Measurements from ENCODE around the gene NADSYN1. TPM values are rescaled to one million over a fixed set of nuclear protein-coding genes. Genes with fewer than 3 reads are reported as not detected.
A peak's percentile ranks its signal among the peaks of the same experiment; 100 is the strongest.
"Not testable (repeated sequence)": the region's sequence is repeated elsewhere in the genome, so short reads cannot be mapped to it uniquely, and the experiment has no call there.

NADSYN1 gene
- total RNA-seq, 3 donors from 2014 or later: 112 to 210 (median 141) TPM

GRCh38 chr11:71410363-71410966, 42.5 kb upstream of the NADSYN1 start:
- no peaks in the 10 kb centered on the region for H3K36me3 ChIP-seq (ENCODE audit: low read depth)
- no peaks in the 10 kb centered on the region for H3K9me3 ChIP-seq
- ATAC-seq (no peak), DNase-seq (no peak)
- TF ChIP-seq CTCF (IDR thresholded peaks at IDR 0.05): no peak
- no peaks in the 10 kb centered on the region for H3K4me1 ChIP-seq (ENCODE audit: low read depth)
- no peak overlapping the region for H3K4me3 ChIP-seq
- intact Hi-C loops (cut with DNase I, micrococcal nuclease): no loop called here

GRCh38 chr11:71414645-71415044, 38.4 kb upstream of the NADSYN1 start:
- ATAC-seq: no peak
- Histone ChIP-seq H3K36me3 (ENCODE audit: low read depth) (no peaks in the 10 kb centered on the region), H3K9me3 (no peaks in the 10 kb centered on the region), H3K4me1 (ENCODE audit: low read depth) (no peaks in the 10 kb centered on the region), H3K4me3 (no peak overlapping the region)
- no peak for DNase-seq
- intact Hi-C loops (cut with DNase I, micrococcal nuclease): no loop called here
- TF ChIP-seq CTCF (IDR thresholded peaks at IDR 0.05): no peak

- no peaks in the 10 kb centered on the region for H3K9me3 ChIP-seq
- ATAC-seq (peak; percentile 64), DNase-seq (no peak)
- H3K36me3 ChIP-seq (ENCODE audit: low read depth): no peaks in the 10 kb centered on the region
- no peak overlapping the region for H3K4me3 ChIP-seq
- intact Hi-C loops (cut with DNase I, micrococcal nuclease): no loop called here
- H3K4me1 ChIP-seq (ENCODE audit: low read depth): no peaks in the 10 kb centered on the region
- no peak for TF ChIP-seq CTCF (IDR thresholded peaks at IDR 0.05)
Observed at GRCh38 chr11:71418643-71419042, 34.4 kb upstream of the NADSYN1 start.

- DNase-seq (peak in 2 of 3 donors; percentile 51 to 64), ATAC-seq (peak; percentile 86)
Observed at GRCh38 chr11:71420455-71421241, 32.4 kb upstream of the NADSYN1 start.

GRCh38 chr11:71421392-71421950, 31.5 kb upstream of the NADSYN1 start:
- ATAC-seq: no peak
- Histone ChIP-seq H3K4me3 (no peak overlapping the region), H3K4me1 (ENCODE audit: low read depth) (no peaks in the 10 kb centered on the region), H3K36me3 (ENCODE audit: low read depth) (no peaks in the 10 kb centered on the region), H3K9me3 (no peaks in the 10 kb centered on the region)
- intact Hi-C loops (cut with DNase I, micrococcal nuclease): no loop called here
- TF ChIP-seq CTCF (IDR thresholded peaks at IDR 0.05): no peak
- DNase-seq: no peak

More at GRCh38 chr11:71420455-71421241, 32.4 kb upstream of the NADSYN1 start:
- no peaks in the 10 kb centered on the region for H3K9me3 ChIP-seq
- no peak overlapping the region for H3K4me3 ChIP-seq
- intact Hi-C loops (cut with DNase I, micrococcal nuclease): no loop called here
- no peaks in the 10 kb centered on the region for H3K4me1 ChIP-seq (ENCODE audit: low read depth)
- H3K36me3 ChIP-seq (ENCODE audit: low read depth): no peaks in the 10 kb centered on the region
- TF ChIP-seq CTCF (IDR thresholded peaks at IDR 0.05): peak; percentile 57

- H3K4me1 ChIP-seq (ENCODE audit: low read depth); DNase-seq; intact Hi-C loops (cut with DNase I, micrococcal nuclease); ATAC-seq; H3K4me3 ChIP-seq; H3K36me3 ChIP-seq (ENCODE audit: low read depth); H3K9me3 ChIP-seq: not testable (repeated sequence)
Observed at GRCh38 chr11:71422318-71422717, 30.7 kb upstream of the NADSYN1 start.
